Thyroid gland (tissue), 4 donors: Measurements from ENCODE around the gene EFCAB6.

Experiments
- POLR2A ChIP-seq, 2 donors: fragments of 450-650 bp; IDR thresholded peaks; one replicate each; pipeline ENCODE4 v1.6.1; 2017; ENCODE audit warnings: antibody characterized with exemption in 2 of 2, mild to moderate bottlenecking in 2 of 2, moderate library complexity in 1 of 2
- TF ChIP-seq, protein P1 (sequence below), 6 experiments: fragments of 200-600 bp in 3 of 6; fragments of 450-650 bp in 3 of 6; sonication (generic) in 3 of 6; IDR thresholded peaks; one replicate each; pipeline ENCODE4 v1.5.1; 2016 to 2019; ENCODE audit warnings: antibody characterized with exemption in 6 of 6, mild to moderate bottlenecking in 2 of 6, inconsistent platforms in 1 of 6, moderate library complexity in 1 of 6

DNA sequence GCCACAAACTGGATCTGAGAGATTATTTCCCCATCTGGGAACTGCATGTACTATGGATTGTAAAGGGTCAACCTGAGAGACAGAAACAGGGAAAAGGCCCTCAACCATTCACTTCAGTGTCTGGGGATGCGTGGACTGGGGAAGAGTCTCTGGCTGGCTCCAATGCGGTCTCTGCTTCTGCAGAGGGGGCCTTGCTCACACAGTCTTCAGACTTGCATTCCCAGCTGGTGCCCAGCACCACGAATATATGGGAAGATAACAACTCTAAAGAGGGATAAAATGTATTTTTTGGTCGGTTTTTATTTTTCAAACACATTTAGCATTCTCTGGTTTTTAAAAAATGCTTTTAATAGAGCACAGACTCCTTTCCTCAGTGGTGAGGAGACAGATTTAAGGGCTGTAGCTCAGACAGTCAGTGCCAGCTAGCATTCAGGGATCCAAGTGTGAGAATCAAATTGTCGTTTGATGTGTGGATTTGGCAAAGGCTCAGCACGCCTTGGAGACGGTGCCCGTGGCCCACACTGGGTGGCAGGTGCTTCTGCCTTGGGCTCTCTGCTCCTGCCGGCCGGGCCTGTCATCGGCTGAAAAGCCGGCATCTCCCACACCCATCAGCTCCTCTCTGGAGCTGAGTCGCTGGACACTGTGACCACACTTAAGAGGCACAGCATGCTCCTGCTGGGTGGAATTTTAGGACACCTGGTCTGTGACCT is 8.0 kb upstream of the EFCAB6 start:
- TF ChIP-seq POLR2A (IDR thresholded peaks at IDR 0.05): no peak
- TF ChIP-seq, protein P1, sequence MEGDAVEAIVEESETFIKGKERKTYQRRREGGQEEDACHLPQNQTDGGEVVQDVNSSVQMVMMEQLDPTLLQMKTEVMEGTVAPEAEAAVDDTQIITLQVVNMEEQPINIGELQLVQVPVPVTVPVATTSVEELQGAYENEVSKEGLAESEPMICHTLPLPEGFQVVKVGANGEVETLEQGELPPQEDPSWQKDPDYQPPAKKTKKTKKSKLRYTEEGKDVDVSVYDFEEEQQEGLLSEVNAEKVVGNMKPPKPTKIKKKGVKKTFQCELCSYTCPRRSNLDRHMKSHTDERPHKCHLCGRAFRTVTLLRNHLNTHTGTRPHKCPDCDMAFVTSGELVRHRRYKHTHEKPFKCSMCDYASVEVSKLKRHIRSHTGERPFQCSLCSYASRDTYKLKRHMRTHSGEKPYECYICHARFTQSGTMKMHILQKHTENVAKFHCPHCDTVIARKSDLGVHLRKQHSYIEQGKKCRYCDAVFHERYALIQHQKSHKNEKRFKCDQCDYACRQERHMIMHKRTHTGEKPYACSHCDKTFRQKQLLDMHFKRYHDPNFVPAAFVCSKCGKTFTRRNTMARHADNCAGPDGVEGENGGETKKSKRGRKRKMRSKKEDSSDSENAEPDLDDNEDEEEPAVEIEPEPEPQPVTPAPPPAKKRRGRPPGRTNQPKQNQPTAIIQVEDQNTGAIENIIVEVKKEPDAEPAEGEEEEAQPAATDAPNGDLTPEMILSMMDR (IDR thresholded peaks at IDR 0.05): no peak
